ENCODE data around the gene GLCE. TPM values are rescaled to one million over a fixed set of nuclear protein-coding genes. Genes with fewer than 3 reads are reported as not detected.

GLCE gene
- total and polyA plus RNA-seq, 9 of the 15 experiments (the other 6 are each of a cell fraction or from before 2014, with no cell fraction given): 4.6 to 12.3 (median 10.6) TPM

DNA sequence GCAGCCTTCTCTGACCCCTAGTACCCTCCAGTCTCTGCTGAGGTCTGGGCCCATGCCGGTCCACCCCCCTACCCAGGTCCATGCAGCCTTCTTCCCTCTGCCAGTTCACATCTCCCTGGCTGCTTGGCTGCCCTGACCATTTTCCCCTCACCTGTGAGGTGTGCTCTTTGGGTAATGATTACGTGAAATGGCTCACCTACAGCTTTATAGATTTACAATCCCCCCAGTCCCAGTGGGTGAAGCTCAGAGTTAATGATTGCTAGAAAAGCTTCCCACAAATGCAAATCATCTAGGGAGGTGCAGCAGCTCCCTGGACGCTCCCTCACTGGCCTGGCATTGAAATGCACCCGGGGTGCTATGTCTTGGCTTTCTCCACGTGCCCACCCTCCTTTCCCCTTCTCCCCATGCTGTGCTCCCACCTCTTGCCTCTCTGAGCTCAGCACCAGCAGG is 157.0 kb downstream of the GLCE start:
- no peak for DNase-seq (ENCODE audit: extremely low read depth in 1 of 4, low spot score in 3 of 4)
- peaks cover 5% of the 10 kb centered on the region; the same call in 1 of the 2 replicates for H4K20me1 ChIP-seq (replicated peaks; ENCODE audit: control insufficient read depth, insufficient read depth, low read length)
- no peak overlapping the region for H2AFZ ChIP-seq (ENCODE audit: low read depth, low read length)
- peaks cover 23 to 56% of the 10 kb centered on the region in 2 experiments for H3K27me3 ChIP-seq (ENCODE audit: control insufficient read depth in 2 of 2, insufficient read depth in 2 of 2, low read length in 2 of 2)
- intact Hi-C loops (cut with micrococcal nuclease) (no loop called here), in situ Hi-C loops (cut with MboI) (no loop called here)
- peaks cover 0 to 4% of the 10 kb centered on the region in 2 experiments; a peak in 1 of 5 replicates for H3K4me1 ChIP-seq (replicated peaks in 1 of 2; ENCODE audit: control insufficient read depth in 2 of 2, insufficient read depth in 2 of 2, low read length in 2 of 2)
- TF ChIP-seq, protein P1, sequence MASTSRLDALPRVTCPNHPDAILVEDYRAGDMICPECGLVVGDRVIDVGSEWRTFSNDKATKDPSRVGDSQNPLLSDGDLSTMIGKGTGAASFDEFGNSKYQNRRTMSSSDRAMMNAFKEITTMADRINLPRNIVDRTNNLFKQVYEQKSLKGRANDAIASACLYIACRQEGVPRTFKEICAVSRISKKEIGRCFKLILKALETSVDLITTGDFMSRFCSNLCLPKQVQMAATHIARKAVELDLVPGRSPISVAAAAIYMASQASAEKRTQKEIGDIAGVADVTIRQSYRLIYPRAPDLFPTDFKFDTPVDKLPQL (IDR thresholded peaks at IDR 0.05; ENCODE audit: extremely low read depth, insufficient read length): no peak
- TF ChIP-seq, protein P2, sequence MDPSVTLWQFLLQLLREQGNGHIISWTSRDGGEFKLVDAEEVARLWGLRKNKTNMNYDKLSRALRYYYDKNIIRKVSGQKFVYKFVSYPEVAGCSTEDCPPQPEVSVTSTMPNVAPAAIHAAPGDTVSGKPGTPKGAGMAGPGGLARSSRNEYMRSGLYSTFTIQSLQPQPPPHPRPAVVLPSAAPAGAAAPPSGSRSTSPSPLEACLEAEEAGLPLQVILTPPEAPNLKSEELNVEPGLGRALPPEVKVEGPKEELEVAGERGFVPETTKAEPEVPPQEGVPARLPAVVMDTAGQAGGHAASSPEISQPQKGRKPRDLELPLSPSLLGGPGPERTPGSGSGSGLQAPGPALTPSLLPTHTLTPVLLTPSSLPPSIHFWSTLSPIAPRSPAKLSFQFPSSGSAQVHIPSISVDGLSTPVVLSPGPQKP (CRISPR knock-in tag; IDR thresholded peaks at IDR 0.05): no peak
- TF ChIP-seq RHOXF2B (CRISPR knock-in tag; conservative IDR thresholded peaks at IDR 0.05): no peak
- TF ChIP-seq, protein P3, sequence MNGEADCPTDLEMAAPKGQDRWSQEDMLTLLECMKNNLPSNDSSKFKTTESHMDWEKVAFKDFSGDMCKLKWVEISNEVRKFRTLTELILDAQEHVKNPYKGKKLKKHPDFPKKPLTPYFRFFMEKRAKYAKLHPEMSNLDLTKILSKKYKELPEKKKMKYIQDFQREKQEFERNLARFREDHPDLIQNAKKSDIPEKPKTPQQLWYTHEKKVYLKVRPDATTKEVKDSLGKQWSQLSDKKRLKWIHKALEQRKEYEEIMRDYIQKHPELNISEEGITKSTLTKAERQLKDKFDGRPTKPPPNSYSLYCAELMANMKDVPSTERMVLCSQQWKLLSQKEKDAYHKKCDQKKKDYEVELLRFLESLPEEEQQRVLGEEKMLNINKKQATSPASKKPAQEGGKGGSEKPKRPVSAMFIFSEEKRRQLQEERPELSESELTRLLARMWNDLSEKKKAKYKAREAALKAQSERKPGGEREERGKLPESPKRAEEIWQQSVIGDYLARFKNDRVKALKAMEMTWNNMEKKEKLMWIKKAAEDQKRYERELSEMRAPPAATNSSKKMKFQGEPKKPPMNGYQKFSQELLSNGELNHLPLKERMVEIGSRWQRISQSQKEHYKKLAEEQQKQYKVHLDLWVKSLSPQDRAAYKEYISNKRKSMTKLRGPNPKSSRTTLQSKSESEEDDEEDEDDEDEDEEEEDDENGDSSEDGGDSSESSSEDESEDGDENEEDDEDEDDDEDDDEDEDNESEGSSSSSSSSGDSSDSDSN (IDR thresholded peaks at IDR 0.05; ENCODE audit: borderline replicate concordance in 1 of 2, low read depth in 2 of 2, low read length in 2 of 2): no peak
- TF ChIP-seq ZNF707 (CRISPR knock-in tag; conservative IDR thresholded peaks at IDR 0.05): no peak
- no peak for TF ChIP-seq KAT7 (CRISPR knock-in tag; IDR thresholded peaks at IDR 0.05; ENCODE audit: borderline replicate concordance)
- no peak for TF ChIP-seq POLR2A (conservative IDR thresholded peaks at IDR 0.05)
- TF ChIP-seq, protein P4, sequence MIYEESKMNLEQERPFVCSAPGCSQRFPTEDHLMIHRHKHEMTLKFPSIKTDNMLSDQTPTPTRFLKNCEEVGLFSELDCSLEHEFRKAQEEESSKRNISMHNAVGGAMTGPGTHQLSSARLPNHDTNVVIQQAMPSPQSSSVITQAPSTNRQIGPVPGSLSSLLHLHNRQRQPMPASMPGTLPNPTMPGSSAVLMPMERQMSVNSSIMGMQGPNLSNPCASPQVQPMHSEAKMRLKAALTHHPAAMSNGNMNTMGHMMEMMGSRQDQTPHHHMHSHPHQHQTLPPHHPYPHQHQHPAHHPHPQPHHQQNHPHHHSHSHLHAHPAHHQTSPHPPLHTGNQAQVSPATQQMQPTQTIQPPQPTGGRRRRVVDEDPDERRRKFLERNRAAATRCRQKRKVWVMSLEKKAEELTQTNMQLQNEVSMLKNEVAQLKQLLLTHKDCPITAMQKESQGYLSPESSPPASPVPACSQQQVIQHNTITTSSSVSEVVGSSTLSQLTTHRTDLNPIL (CRISPR knock-in tag; IDR thresholded peaks at IDR 0.05): no peak
- TF ChIP-seq HNRNPLL (IDR thresholded peaks at IDR 0.05; ENCODE audit: low read depth, low read length, poor library complexity, severe bottlenecking): no peak
- TF ChIP-seq TCF3 (CRISPR knock-in tag; IDR thresholded peaks at IDR 0.05): no peak
- TF ChIP-seq ZSCAN32 (CRISPR knock-in tag; IDR thresholded peaks at IDR 0.05): no peak
- TF ChIP-seq ZNF124 (CRISPR knock-in tag; IDR thresholded peaks at IDR 0.05): no peak
- ATAC-seq: no peak
- 0% methylated on average over 5 of the region's 5 CpGs for WGBS (ENCODE audit: insufficient coverage, low coverage, missing lambda C conversion rate)
- no peaks in the 10 kb centered on the region for H3K79me2 ChIP-seq (ENCODE audit: control insufficient read depth, insufficient read depth, low read length)
- H3K9ac ChIP-seq (ENCODE audit: insufficient read depth in 1 of 2, low read depth in 2 of 2, low read length in 2 of 2): no peak overlapping the region
- H3K27ac ChIP-seq (ENCODE audit: extremely low read depth, low read depth, low read length): no peak overlapping the region
- H3K9me3 ChIP-seq (replicated peaks; ENCODE audit: control insufficient read depth, insufficient read depth, low read depth, low read length): no peaks in the 10 kb centered on the region
- H3K4me3 ChIP-seq: no peak overlapping the region
- ChIA-PET POLR2A (interaction anchor here (0.5 kb wide), 1 partner anchor 1217 kb away, joined by 3 read pairs; no protein-coding TSS in a partner anchor), CTCF (ENCODE audit: low intra/inter-chr PET ratio) (no interaction called here)
- no peak for FAIRE-seq
- H3K9me1 ChIP-seq (ENCODE audit: control insufficient read depth, insufficient read depth, low read length): no peaks in the 10 kb centered on the region
- no TSS peak for BruUV-seq (replicated peaks)
- H3K4me2 ChIP-seq (ENCODE audit: insufficient read depth, low read length): no peak overlapping the region
- H3K36me3 ChIP-seq (ENCODE audit: control insufficient read depth, insufficient read depth, low read length): no peaks in the 10 kb centered on the region
